Measurements from ENCODE around the gene GRM2. TPM values are rescaled to one million over a fixed set of nuclear protein-coding genes. Genes with fewer than 3 reads are reported as not detected.

GRM2 gene
- total RNA-seq (2022) (0.57 and 0.81 TPM in 2 replicates), Bru-seq, nascent RNA (percentile 36 among the genes with signal in this experiment), BruChase-seq, experiment 1, labeled RNA remaining after a 6-hour chase (percentile 32 among the genes with signal in this experiment), BruChase-seq, experiment 2, labeled RNA remaining after a 2-hour chase (percentile 22 among the genes with signal in this experiment)
- long read RNA-seq, result 0 reads

- no peak for DNase-seq
- TF ChIP-seq CTCF (IDR thresholded peaks at IDR 0.05; ENCODE audit: unreplicated experiment), result no peak
Observed at GRCh38 chr3:51706788-51707731, at the start of gene GRM2. Gene GRM2, plus strand, starts transcription at chr3:51707068. Its CDS starts 1,916 bp downstream, at chr3:51708984.

GRCh38 chr3:51657234-51657633 is 49.6 kb upstream of the GRM2 start:
- CTCF ChIA-PET, result no interaction called here
- no peaks in the 10 kb centered on the region for H3K9me3 Mint-ChIP-seq (ENCODE audit: low read depth, unreplicated experiment)
- intact Hi-C loops (cut with micrococcal nuclease; ENCODE audit: unreplicated experiment), result no loop called here
- H3K27ac Mint-ChIP-seq (ENCODE audit: unreplicated experiment), result no peak overlapping the region
- no peak for TF ChIP-seq CTCF (IDR thresholded peaks at IDR 0.05; ENCODE audit: unreplicated experiment)
- DNase-seq, result no peak
- no peaks in the 10 kb centered on the region for H3K27me3 Mint-ChIP-seq (ENCODE audit: unreplicated experiment)
- no peak overlapping the region for H3K4me3 Mint-ChIP-seq (ENCODE audit: low read depth, unreplicated experiment)
- peaks cover 21% of the 10 kb centered on the region for H3K36me3 Mint-ChIP-seq (ENCODE audit: insufficient read depth, unreplicated experiment)
- no TSS peak for BruUV-seq (replicated peaks)
- no peaks in the 10 kb centered on the region for H3K4me1 Mint-ChIP-seq (ENCODE audit: low read depth, unreplicated experiment)

More at GRCh38 chr3:51706788-51707731, at the start of gene GRM2:
- CTCF ChIA-PET, result no interaction called here
- Mint-ChIP-seq H3K36me3 (ENCODE audit: insufficient read depth, unreplicated experiment) (no peaks in the 10 kb centered on the region), H3K27me3 (ENCODE audit: unreplicated experiment) (no peaks in the 10 kb centered on the region), H3K9me3 (ENCODE audit: low read depth, unreplicated experiment) (no peaks in the 10 kb centered on the region), H3K4me1 (ENCODE audit: low read depth, unreplicated experiment) (no peaks in the 10 kb centered on the region), H3K27ac (ENCODE audit: unreplicated experiment) (peak within 1 kb of the TSS; percentile 4), H3K4me3 (ENCODE audit: low read depth, unreplicated experiment) (no peak within 1 kb of the TSS)
- intact Hi-C loops (cut with micrococcal nuclease; ENCODE audit: unreplicated experiment), result no loop called here
- BruUV-seq (replicated peaks), result no TSS peak

GRCh38 chr3:51659942-51660341 is 46.9 kb upstream of the GRM2 start:
- no TSS peak for BruUV-seq (replicated peaks)
- TF ChIP-seq CTCF (IDR thresholded peaks at IDR 0.05; ENCODE audit: unreplicated experiment), result no peak
- no peaks in the 10 kb centered on the region for H3K4me1 Mint-ChIP-seq (ENCODE audit: low read depth, unreplicated experiment)
- H3K9me3 Mint-ChIP-seq (ENCODE audit: low read depth, unreplicated experiment), result no peaks in the 10 kb centered on the region
- no peak overlapping the region for H3K4me3 Mint-ChIP-seq (ENCODE audit: low read depth, unreplicated experiment)
- no peak overlapping the region for H3K27ac Mint-ChIP-seq (ENCODE audit: unreplicated experiment)
- H3K27me3 Mint-ChIP-seq (ENCODE audit: unreplicated experiment), result no peaks in the 10 kb centered on the region
- intact Hi-C loops (cut with micrococcal nuclease; ENCODE audit: unreplicated experiment), result no loop called here
- CTCF ChIA-PET, result no interaction called here
- no peak for DNase-seq
- peaks cover 21% of the 10 kb centered on the region for H3K36me3 Mint-ChIP-seq (ENCODE audit: insufficient read depth, unreplicated experiment)

- peaks cover 18% of the 10 kb centered on the region for H3K36me3 Mint-ChIP-seq (ENCODE audit: insufficient read depth, unreplicated experiment)
- H3K27ac Mint-ChIP-seq (ENCODE audit: unreplicated experiment), result no peak overlapping the region
- no peak for DNase-seq
- intact Hi-C loops (cut with micrococcal nuclease; ENCODE audit: unreplicated experiment), result no loop called here
- no peaks in the 10 kb centered on the region for H3K4me1 Mint-ChIP-seq (ENCODE audit: low read depth, unreplicated experiment)
- no peak for TF ChIP-seq CTCF (IDR thresholded peaks at IDR 0.05; ENCODE audit: unreplicated experiment)
- no TSS peak for BruUV-seq (replicated peaks)
- H3K4me3 Mint-ChIP-seq (ENCODE audit: low read depth, unreplicated experiment), result no peak overlapping the region
- H3K9me3 Mint-ChIP-seq (ENCODE audit: low read depth, unreplicated experiment), result no peaks in the 10 kb centered on the region
- CTCF ChIA-PET, result no interaction called here
- no peaks in the 10 kb centered on the region for H3K27me3 Mint-ChIP-seq (ENCODE audit: unreplicated experiment)
Observed at GRCh38 chr3:51662456-51662855, 44.4 kb upstream of the GRM2 start.

All from Calu3 (cell line).